ENCODE data around the gene ENTR1.

The ENTR1 gene

DNA sequence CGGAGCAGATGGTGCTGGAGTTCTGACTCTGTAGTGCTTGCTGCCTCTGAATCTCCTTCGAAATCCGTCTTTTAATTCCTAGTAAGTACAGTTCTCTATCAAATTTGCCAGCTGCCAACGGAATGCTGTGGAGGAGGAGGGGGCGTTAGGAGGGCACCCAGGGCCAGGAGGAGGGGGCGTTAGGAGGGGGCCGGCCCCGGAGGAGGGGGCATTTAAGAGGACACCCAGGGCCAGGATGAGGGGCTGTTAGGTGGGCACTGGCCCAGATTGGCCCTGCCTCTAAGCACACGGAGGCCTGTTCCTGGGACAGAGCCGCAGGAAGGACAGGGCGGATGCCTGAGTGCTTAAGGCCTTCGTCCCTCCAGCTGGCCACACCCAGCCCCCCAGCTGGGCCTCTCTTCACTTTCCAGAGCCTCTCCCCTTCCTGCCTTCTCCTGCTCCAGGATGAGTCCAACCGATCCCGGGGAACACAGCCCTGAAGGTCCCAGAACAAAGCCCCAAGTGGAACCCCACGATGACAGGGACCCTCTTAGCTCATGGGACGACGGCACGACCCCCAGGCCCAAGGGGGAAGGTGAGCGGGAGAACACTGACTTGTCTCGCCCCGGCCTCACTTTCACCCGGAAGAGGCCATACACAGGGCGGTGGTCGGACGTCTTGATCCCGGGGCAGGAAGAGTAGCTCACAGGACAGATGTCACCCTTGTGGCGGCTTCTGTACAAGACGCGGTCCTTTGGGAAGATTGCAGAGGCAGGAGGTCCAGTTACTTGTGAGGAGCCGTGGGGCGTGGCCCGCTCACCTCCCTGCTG is 19.5 kb upstream of the ENTR1 start:
- TF ChIP-seq, protein P1, sequence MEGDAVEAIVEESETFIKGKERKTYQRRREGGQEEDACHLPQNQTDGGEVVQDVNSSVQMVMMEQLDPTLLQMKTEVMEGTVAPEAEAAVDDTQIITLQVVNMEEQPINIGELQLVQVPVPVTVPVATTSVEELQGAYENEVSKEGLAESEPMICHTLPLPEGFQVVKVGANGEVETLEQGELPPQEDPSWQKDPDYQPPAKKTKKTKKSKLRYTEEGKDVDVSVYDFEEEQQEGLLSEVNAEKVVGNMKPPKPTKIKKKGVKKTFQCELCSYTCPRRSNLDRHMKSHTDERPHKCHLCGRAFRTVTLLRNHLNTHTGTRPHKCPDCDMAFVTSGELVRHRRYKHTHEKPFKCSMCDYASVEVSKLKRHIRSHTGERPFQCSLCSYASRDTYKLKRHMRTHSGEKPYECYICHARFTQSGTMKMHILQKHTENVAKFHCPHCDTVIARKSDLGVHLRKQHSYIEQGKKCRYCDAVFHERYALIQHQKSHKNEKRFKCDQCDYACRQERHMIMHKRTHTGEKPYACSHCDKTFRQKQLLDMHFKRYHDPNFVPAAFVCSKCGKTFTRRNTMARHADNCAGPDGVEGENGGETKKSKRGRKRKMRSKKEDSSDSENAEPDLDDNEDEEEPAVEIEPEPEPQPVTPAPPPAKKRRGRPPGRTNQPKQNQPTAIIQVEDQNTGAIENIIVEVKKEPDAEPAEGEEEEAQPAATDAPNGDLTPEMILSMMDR (IDR thresholded peaks at IDR 0.05) = no peak

DNA sequence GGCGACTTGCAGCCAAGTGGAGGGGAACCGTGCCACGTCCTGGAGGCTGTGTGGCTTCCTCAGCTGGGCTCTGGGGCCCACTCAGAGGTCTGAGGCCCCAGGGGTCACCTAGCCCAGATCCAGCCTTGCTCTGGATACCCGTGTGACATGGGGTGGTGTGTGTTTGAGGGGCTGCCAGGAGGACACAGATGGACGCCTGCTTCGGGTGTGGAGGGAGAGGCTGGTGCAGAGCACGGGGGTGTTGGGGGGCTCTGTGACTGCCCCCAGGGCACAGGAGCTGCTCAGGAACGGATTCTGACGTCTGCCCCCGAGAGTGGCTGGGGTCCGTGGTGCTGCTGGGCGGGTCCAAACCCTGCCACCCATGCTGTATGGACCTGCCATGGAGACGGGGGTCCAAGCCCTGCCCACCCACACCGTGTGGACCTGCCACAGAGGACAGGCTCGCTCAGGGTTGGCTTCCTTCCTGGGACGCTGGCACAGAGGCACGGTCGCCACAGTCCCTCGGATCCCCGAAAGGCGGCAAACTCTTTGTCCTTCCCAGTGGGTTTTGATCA is 18.7 kb upstream of the ENTR1 start:
- TF ChIP-seq, protein P1 (IDR thresholded peaks at IDR 0.05) = no peak

DNA sequence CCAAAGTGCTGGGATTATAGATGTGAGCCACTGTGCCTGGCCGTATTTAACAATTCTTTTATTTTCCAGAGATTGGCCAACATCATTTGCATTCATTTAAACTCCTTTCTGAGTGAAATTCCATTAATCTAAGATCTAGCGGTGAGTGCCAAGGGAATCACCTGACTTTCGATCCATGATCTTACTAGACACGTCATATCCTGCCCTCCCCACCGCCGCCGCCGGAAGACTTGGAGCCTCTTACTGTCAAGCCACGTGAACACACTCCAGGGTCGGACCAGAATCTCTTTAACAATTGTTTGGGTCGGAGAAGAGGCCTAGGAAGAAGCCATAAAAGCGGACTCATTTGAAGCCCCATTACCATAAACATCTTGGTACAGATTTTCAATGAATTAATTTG is 16.4 kb upstream of the ENTR1 start:
- TF ChIP-seq, protein P1 (IDR thresholded peaks at IDR 0.05) = no peak

DNA sequence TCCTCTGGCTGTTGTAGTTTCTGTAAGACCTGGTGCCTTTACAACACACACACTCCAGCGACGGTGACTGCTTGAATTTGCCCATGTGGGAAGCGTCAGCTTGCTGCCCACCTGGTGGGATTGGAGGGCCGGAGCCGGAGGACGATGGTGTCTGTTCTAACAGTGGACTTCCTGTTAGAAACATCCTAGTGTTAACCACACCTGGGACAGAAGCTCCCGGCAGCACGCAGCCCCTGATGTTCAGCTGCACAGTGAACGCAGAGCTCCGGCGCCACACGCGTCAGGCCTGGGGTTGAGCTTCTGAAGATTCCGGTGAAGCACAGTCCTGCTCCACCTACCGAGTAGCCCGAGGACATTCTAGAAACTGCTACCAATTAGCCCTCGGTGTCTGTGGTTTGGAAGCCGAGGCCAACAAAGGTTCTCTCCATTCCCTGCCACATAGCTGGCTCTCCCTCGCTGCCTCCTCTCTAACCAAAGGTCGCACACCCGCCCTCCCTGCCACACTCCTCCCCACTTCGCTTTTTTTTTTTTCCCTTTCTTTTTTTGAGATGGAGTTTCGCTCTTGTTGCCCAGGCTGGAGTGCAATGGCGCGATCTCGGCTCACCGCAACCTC is 14.4 kb upstream of the ENTR1 start:
- TF ChIP-seq, protein P1 (IDR thresholded peaks at IDR 0.05) = no peak

DNA sequence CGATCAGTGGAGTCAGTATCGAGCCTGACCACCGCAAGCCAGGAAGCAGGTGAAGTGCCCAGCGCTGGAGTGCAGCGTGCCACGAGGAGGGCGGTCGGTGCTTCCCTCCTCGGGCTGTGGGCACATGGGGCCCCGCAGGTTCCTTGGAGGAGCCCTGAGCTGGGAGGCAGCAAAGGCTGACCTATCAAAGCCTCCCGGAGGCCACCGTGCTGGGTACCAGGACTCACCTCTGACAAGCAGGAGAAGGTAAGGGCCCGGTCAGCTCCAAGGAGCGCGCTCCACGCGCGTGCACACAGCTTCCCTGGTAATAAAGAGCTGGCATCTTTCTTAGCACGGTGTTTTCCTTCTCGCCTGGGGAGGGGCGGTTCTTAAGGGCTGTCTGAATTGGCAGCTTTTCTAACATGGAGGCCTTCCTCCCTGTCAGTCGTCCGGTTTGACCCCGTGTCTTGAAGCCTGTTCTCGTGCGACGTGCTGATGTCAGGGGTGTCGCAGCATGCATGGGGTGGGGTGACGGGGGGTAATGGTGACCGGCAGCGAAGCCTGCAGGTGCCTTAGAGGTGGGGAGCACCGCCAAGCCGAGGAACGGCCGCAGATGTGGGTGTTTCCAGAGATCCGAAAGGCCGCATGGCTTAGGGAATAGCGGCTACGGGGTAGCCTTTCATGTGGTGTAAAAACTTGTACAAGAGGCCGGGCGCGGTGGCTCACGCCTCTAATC is 13.2 kb upstream of the ENTR1 start:
- TF ChIP-seq, protein P1 (IDR thresholded peaks at IDR 0.05) = no peak

DNA sequence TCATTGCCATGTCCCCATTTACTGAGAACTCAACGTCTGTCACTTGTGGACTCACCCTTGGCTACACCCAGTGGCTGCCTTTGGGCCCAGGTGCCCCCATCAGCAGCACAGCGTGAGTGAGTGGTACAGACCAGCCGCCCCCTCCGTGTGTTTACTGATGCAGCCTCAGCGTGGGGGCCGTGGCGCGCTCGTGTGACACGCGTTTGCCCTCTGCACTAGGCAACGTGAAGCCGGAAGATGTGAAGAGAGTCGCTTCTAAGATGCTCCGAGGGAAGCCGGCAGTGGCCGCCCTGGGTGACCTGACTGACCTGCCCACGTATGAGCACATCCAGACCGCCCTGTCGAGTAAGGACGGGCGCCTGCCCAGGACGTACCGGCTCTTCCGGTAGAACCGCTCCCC is 12.5 kb upstream of the ENTR1 start:
- TF ChIP-seq, protein P1 (IDR thresholded peaks at IDR 0.05) = no peak

DNA sequence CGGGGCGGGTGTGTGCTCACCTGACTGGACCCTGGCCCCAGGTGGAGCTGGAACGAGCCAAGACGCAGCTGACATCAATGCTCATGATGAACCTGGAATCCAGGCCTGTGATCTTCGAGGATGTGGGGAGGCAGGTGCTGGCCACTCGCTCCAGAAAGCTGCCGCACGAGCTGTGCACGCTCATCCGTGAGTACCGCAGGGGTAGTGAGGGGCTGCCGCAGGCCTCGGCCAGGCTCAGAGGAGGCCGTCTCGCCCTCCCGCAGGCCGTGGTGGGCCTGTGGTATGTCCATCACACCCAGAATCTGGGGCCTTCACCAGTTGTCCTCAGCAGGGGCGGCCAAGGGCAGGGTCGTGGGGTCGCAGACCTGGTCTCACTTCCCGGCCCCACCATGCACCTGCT is 11.4 kb upstream of the ENTR1 start:
- TF ChIP-seq, protein P1 (IDR thresholded peaks at IDR 0.05) = no peak

Data from LNCAP (cell line).